Psoas muscle (tissue), 8 donors: ENCODE results near the gene NLN. TPM values are rescaled to one million over a fixed set of nuclear protein-coding genes. Genes with fewer than 3 reads are reported as not detected.

ENCODE experiments used
- ATAC-seq, 4 donors: fragments of 200-7000 bp; cut with Tn5 transposase; one replicate each; pipeline ENCODE4 v1.9.1; 2020; ENCODE audit warnings: moderate library complexity in 3 of 4, mild to moderate bottlenecking in 2 of 4
- DNase-seq, 2 donors: peaks; one replicate each; pipeline ENCODE4 v3.0.0-alpha.2; 2020
- H3K27ac ChIP-seq: fragments of 200-600 bp; one replicate; pipeline ENCODE4 v1.8.0; 2022
- H3K27me3 ChIP-seq, 3 donors: fragments of 200-600 bp in 1 of 3; one replicate each; pipeline versions ENCODE4 v1.6.1 to v1.8.0; 2013 to 2022; ENCODE audit warnings: low read length in 2 of 3, mild to moderate bottlenecking in 2 of 3, moderate library complexity in 1 of 3; ENCODE audit not compliant: insufficient read depth in 3 of 3
- H3K36me3 ChIP-seq, 2 donors: fragments of 200-600 bp in 1 of 2; one replicate each; pipeline versions ENCODE4 v1.6.1 to v1.8.0; 2013 to 2022; ENCODE audit warnings: low read depth in 1 of 2, mild to moderate bottlenecking in 1 of 2, moderate library complexity in 1 of 2; ENCODE audit not compliant: insufficient read depth in 1 of 2
- H3K4me1 ChIP-seq: fragments of 200-600 bp; one replicate; pipeline ENCODE4 v1.8.0; 2022
- H3K4me3 ChIP-seq: fragments of 200-600 bp; one replicate; pipeline ENCODE4 v1.8.0; 2022; ENCODE audit warnings: mild to moderate bottlenecking
- H3K9me3 ChIP-seq: fragments of 200-600 bp; one replicate; pipeline ENCODE4 v1.8.0; 2022
- WGBS, 3 donors: extraction: QIAGEN DNeasy Blood & Tissue Kit; methylation state at CpG; one replicate each; pipeline versions ENCODE4 v1.1.6 to v1.1.7; 2013; 5-methylcytosine and 5-hydroxymethylcytosine counted together
- intact Hi-C, 2 donors: fragments of 100-400 bp; cut with DNase I; formaldehyde crosslinking; loops; one replicate each; pipeline versions ENCODE4 v1.11.0 to v1.14.2; 2022
- polyA plus RNA-seq, 3 donors: library from polyadenylated mRNA; stranded (reverse); fragments of 200-250 nt; gene quantifications; one replicate each; pipeline ENCODE4 v1.2.3, GENCODE V29; 2013
- total RNA-seq, 4 donors: library from RNA; stranded (reverse); fragmentation: NEBNext Ultra II Directional in 2 of 4; extraction: Animal tissue kit (Norgen Biotek cat#: 25700) in 2 of 4; gene quantifications; one replicate each; pipeline versions ENCODE4 v1.2.1 to v1.2.4, GENCODE V29; 2021 to 2023
- TF ChIP-seq, protein P1 (sequence below): fragments of 200-600 bp; IDR thresholded peaks from one replicate; pipeline ENCODE4 v1.8.0; 2022; ENCODE audit warnings: antibody characterized with exemption
- donor health status: healthy with polysubstance abuse.
- donor health status: DM: no; HTN: no; CAD: no; lungs with moderate emphysema.
- donor health status: Bipolar disorder and iron deficiency.
- donor health status: healthy.
- donor health status: DM: yes; HTN: yes; CAD: no.
- donor health status: DM: no; HTN: no; CAD: no.
- donor health status: DM: no; HTN: no; CAD: no.
- donor health status: DM: yes; HTN: yes; CAD: no.

The NLN gene
- total and polyA plus RNA-seq, 7 donors, result 9.8 to 69.9 (median 31.4) TPM

DNA sequence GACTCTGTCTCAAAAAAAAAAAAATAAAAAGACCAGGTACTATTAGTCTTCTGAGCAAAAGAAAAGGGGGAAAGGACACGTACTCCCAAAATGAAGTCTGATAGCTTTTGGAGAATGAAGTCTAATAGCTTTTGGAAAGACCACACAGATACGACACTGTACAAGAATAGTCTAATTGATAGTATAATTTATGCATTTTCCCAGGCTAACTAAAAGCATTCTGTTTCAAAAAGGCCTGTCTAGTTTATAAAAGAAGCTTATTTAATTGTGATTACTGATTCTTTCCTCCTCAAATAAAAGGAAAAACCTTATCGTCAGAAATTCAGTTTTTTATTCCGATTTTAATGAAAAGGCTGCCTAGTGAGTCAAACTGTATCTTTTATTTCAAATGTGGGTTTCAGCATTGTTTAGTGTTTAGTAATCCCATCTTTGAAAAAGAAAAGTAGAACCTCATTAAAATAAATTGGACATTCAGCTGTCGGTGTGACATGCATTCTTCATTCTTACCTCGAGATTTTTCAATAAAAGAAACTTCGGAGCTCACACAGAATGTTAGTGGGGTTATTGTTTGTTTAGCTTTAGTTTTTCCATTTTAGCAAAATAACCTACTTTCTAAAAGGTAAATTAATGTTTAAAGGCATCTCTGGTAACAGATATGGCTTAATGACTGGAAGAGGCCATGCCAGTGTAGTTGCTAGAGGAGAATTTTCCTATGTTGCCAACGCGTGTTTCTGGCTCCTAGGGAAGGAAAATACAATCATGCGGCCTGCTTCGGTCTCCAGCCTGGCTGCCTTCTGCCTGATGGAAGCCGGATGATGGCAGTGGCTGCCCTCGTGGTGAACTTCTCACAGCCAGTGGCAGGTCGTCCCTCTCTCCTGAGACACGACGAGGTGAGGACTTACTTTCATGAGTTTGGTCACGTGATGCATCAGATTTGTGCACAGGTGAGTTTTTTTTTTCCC, 70.0 kb downstream of the NLN start:
- TF ChIP-seq, protein P1, sequence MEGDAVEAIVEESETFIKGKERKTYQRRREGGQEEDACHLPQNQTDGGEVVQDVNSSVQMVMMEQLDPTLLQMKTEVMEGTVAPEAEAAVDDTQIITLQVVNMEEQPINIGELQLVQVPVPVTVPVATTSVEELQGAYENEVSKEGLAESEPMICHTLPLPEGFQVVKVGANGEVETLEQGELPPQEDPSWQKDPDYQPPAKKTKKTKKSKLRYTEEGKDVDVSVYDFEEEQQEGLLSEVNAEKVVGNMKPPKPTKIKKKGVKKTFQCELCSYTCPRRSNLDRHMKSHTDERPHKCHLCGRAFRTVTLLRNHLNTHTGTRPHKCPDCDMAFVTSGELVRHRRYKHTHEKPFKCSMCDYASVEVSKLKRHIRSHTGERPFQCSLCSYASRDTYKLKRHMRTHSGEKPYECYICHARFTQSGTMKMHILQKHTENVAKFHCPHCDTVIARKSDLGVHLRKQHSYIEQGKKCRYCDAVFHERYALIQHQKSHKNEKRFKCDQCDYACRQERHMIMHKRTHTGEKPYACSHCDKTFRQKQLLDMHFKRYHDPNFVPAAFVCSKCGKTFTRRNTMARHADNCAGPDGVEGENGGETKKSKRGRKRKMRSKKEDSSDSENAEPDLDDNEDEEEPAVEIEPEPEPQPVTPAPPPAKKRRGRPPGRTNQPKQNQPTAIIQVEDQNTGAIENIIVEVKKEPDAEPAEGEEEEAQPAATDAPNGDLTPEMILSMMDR, result no peak
- peak overlapping the region; percentile 42 for H3K27ac ChIP-seq
- intact Hi-C loops, result no loop called here
- no peaks in the 10 kb centered on the region for H3K27me3 ChIP-seq
- H3K4me3 ChIP-seq, result no peak overlapping the region
- ATAC-seq, result peak; percentile 51 to 80 (median 66)
- H3K4me1 ChIP-seq, result peaks cover 3% of the 10 kb centered on the region
- H3K36me3 ChIP-seq, result peaks cover 2 to 59% of the 10 kb centered on the region in 2 donors
- DNase-seq, result no peak
- no peaks in the 10 kb centered on the region for H3K9me3 ChIP-seq
- WGBS, 3 donors, result 61 to 63% (median 62%) methylated on average over 17 of the region's 17 CpGs

DNA sequence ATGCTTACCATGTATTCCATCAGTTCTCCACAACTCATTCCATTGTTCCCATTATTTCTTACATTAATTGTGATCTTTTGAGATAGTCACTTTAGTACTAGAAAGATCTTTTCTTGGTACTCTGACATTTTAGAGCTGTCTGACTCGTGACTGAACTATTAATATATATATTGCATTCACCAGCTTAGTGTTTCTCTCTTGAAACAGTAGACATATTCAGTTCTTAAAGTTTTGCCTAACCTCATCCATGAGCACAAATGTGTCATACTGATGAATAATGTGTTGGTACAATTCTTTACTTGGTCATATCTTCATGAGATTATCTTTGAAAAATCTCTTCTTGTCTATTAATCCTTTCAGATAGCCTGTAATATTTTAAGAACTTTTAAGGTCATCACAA, 74.3 kb downstream of the NLN start:
- WGBS, 3 donors, result 41 to 65% (median 48%) methylated on average over 1 of the region's 1 CpG
- TF ChIP-seq, protein P1, result no peak

DNA sequence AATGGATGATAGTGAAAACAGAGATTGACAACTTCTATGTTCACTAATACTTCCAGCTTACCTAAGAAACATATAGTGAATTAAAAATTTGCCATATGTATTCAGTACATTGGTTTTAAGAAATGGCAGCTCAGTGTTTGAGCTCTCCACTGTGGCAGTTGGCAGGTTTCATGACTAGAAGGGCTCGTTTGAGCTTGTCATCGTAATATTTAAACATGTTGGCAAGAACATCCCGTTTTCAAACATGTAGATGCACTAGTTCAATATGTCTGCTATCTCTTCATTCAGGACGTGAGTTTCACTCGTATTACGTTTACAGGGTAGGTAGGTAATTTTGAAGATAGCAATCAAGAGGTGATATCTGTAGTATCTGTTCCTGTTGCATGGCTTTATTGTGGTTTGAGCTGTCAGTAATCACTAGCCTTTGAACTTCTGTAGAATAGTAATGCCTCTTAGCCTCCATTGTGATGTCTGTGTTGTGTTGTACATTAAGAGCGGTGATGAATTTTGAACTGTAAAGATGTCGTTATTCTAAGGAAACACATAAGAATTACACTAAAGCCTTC, 74.8 kb downstream of the NLN start:
- peaks cover 0 to 53% of the 10 kb centered on the region in 2 donors for H3K36me3 ChIP-seq
- ATAC-seq, result no peak
- WGBS, 3 donors, result 91 to 95% (median 92%) methylated on average over 8 of the region's 8 CpGs

More for the DNA sequence above, 74.3 kb downstream of the NLN start:
- DNase-seq, result no peak
- Histone ChIP-seq H3K27me3 (no peaks in the 10 kb centered on the region), H3K4me1 (no peaks in the 10 kb centered on the region), H3K9me3 (no peaks in the 10 kb centered on the region), H3K36me3 (peaks cover 0 to 52% of the 10 kb centered on the region in 2 donors), H3K27ac (no peak overlapping the region), H3K4me3 (no peak overlapping the region)
- peak in 1 of 4 donors; percentile 56 for ATAC-seq
- intact Hi-C loops, result no loop called here

DNA sequence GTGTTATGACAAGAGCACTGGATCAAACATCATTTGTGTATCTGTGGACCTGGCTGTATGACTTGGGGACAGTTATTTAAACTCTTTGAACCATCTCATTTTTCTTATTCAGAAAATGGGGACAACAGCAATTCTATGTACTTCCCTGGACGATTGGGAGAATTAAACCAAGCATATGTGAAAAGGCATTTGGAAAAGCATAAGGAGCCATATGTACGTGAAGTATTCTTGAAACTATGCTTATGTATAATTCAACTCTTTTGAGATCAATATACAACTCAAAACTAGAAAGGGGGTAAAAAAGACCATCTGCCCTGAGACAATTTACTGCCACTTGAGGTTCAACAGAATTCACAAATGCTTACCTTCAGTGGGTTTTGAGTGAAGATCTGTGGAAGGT, 75.5 kb downstream of the NLN start:
- no peaks in the 10 kb centered on the region for H3K9me3 ChIP-seq
- ATAC-seq, result no peak
- no peaks in the 10 kb centered on the region for H3K27me3 ChIP-seq
- intact Hi-C loops, result no loop called here
- no peaks in the 10 kb centered on the region for H3K4me1 ChIP-seq
- no peak overlapping the region for H3K4me3 ChIP-seq
- 88 to 95% (median 90%) methylated on average over 2 of the region's 2 CpGs for WGBS, 3 donors
- H3K27ac ChIP-seq, result no peak overlapping the region
- H3K36me3 ChIP-seq, result peaks cover 0 to 52% of the 10 kb centered on the region in 2 donors
- DNase-seq, result no peak
- TF ChIP-seq, protein P1, result no peak

More for the DNA sequence above, 74.8 kb downstream of the NLN start:
- H3K27ac ChIP-seq, result no peak overlapping the region
- intact Hi-C loops, result no loop called here
- no peak for DNase-seq
- H3K27me3 ChIP-seq, result no peaks in the 10 kb centered on the region
- no peaks in the 10 kb centered on the region for H3K4me1 ChIP-seq
- H3K4me3 ChIP-seq, result no peak overlapping the region
- TF ChIP-seq, protein P1, result no peak
- H3K9me3 ChIP-seq, result no peaks in the 10 kb centered on the region
